Keratinocyte (primary cell): Measurements from ENCODE around the gene CIDEA. TPM values are rescaled to one million over a fixed set of nuclear protein-coding genes. Genes with fewer than 3 reads are reported as not detected.

Source experiments
- DNase-seq: peaks from one replicate; pipeline ENCODE4 v3.0.0-alpha.2; 2011; ENCODE audit warnings: low read depth, missing footprints, low spot score
- FAIRE-seq: peaks from 2 replicates; lab custom pipeline; 2011; peaks lifted over from hg19 to GRCh38; lab: Jason Lieb, UNC
- H2AFZ ChIP-seq: 2 replicates; pipeline ENCODE4 v1.6.0; 2012; ENCODE audit warnings: low read length, control low read depth, inconsistent platforms; ENCODE audit not compliant: control insufficient read depth
- H3K27ac ChIP-seq: 2 replicates; pipeline ENCODE4 v1.5.1; 2011; ENCODE audit warnings: low read length; ENCODE audit not compliant: control insufficient read depth, insufficient read depth
- H3K27me3 ChIP-seq: 3 replicates; pipeline ENCODE4 v1.6.0; 2011; ENCODE audit warnings: low read length; ENCODE audit not compliant: control insufficient read depth, insufficient read depth; ENCODE audit errors: extremely low read depth
- H3K36me3 ChIP-seq, 2 experiments: 2 replicates in 1 of 2; 3 replicates in 1 of 2; pipeline ENCODE4 v1.5.1; 2011; ENCODE audit warnings: low read length in 2 of 2, mild to moderate bottlenecking in 1 of 2; ENCODE audit not compliant: control insufficient read depth in 2 of 2, insufficient read depth in 2 of 2; ENCODE audit errors: extremely low read depth in 1 of 2
- H3K4me1 ChIP-seq: 3 replicates; pipeline ENCODE4 v1.5.1; 2011; ENCODE audit warnings: low read length; ENCODE audit not compliant: control insufficient read depth, insufficient read depth; ENCODE audit errors: extremely low read depth
- H3K4me2 ChIP-seq: 3 replicates; pipeline ENCODE4 v1.6.0; 2011; ENCODE audit warnings: low read depth, low read length; ENCODE audit not compliant: control insufficient read depth, insufficient read depth; ENCODE audit errors: extremely low read depth
- H3K4me3 ChIP-seq, 3 experiments: fragments of 200-600 bp in 1 of 3; sonication (generic) in 1 of 3; 2 replicates in 2 of 3; 3 replicates in 1 of 3; pipeline ENCODE4 v1.5.1; 2011 to 2016; ENCODE audit warnings: low read length in 3 of 3, mild to moderate bottlenecking in 3 of 3, control low read depth in 2 of 3, inconsistent platforms in 1 of 3, low read depth in 1 of 3, mixed read lengths in 1 of 3, mixed run types in 1 of 3, moderate library complexity in 1 of 3; ENCODE audit not compliant: control insufficient read depth in 2 of 3, insufficient read depth in 2 of 3; ENCODE audit errors: extremely low read depth in 1 of 3
- H3K79me2 ChIP-seq: 2 replicates; pipeline ENCODE4 v1.6.0; 2012; ENCODE audit warnings: low read length; ENCODE audit not compliant: control insufficient read depth, insufficient read depth
- H3K9ac ChIP-seq: 3 replicates; pipeline ENCODE4 v1.6.0; 2011; ENCODE audit warnings: low read length; ENCODE audit not compliant: control insufficient read depth, insufficient read depth; ENCODE audit errors: extremely low read depth
- H3K9me1 ChIP-seq: 3 replicates; pipeline ENCODE4 v1.6.0; 2011; ENCODE audit warnings: low read length; ENCODE audit not compliant: control insufficient read depth, insufficient read depth; ENCODE audit errors: extremely low read depth
- H3K9me3 ChIP-seq: 2 replicates; pipeline ENCODE4 v1.5.1; 2012; ENCODE audit warnings: low read depth, low read length; ENCODE audit not compliant: control insufficient read depth
- H4K20me1 ChIP-seq: 3 replicates; pipeline ENCODE4 v1.6.0; 2011; ENCODE audit warnings: low read length; ENCODE audit not compliant: control insufficient read depth, insufficient read depth; ENCODE audit errors: extremely low read depth
- CTCF ChIP-seq, 3 experiments: IDR thresholded peaks in 1 of 3; conservative IDR thresholded peaks in 1 of 3; optimal IDR thresholded peaks in 1 of 3; 2 replicates in 2 of 3; 3 replicates in 1 of 3; pipeline versions ENCODE3 to v1.5.1; 2011; ENCODE audit warnings: low read length in 3 of 3, mild to moderate bottlenecking in 3 of 3, moderate library complexity in 2 of 3, control low read depth in 1 of 3, inconsistent platforms in 1 of 3; ENCODE audit not compliant: insufficient read depth in 2 of 3; ENCODE audit errors: extremely low read depth in 1 of 3
- EZH2 ChIP-seq: IDR thresholded peaks from one replicate; pipeline ENCODE4 v1.6.1; 2012; ENCODE audit warnings: inconsistent platforms, mild to moderate bottlenecking, low read length, moderate library complexity
- dilution Hi-C: fragments of 300-500 bp; cut with MboI; formaldehyde crosslinking; loops from one replicate; pipeline ENCODE4 v1.7.0; 2020; ENCODE audit warnings: low sequenced_read_pairs; ENCODE audit not compliant: extremely low pct_ligation_motif_present
- polyA plus RNA-seq, 5 experiments: library from polyadenylated mRNA; depleted of rRNA in 3 of 5; stranded (reverse) in 3 of 5; stranded (forward) in 1 of 5; unstranded in 1 of 5; fragments of >200 nt; gene quantifications; 1 replicate in 1 of 5; 2 replicates in 3 of 5; 3 replicates in 1 of 5; pipeline versions ENCODE4 v1.2.1 to v1.2.3, GENCODE V29; 2011 to 2012; ENCODE audit warnings: missing spikeins in 2 of 5, low read depth in 1 of 5, low replicate concordance in 1 of 5

CIDEA gene
- polyA plus RNA-seq, 1 donor (not counting 4 experiments of a cell fraction or from before 2014, with no cell fraction given) = 1.2 TPM

- H3K9me1 ChIP-seq = no peaks in the 10 kb centered on the region
- peaks cover under 1% of the 10 kb centered on the region for H4K20me1 ChIP-seq
- peak overlapping the region; percentile 96 for H3K27ac ChIP-seq
- FAIRE-seq = no peak
- peak overlapping the region; percentile 100 for H3K4me2 ChIP-seq
- H2AFZ ChIP-seq = no peak overlapping the region
- H3K27me3 ChIP-seq = no peaks in the 10 kb centered on the region
- H3K9ac ChIP-seq = peak overlapping the region; percentile 33
- H3K4me3 ChIP-seq = peak overlapping the region; percentile 24 to 57 (median 44)
- H3K4me1 ChIP-seq = peaks cover 45% of the 10 kb centered on the region
- no peak for DNase-seq
- peaks cover 19 to 54% of the 10 kb centered on the region in 2 experiments for H3K36me3 ChIP-seq
- no peaks in the 10 kb centered on the region for H3K9me3 ChIP-seq
- H3K79me2 ChIP-seq = peaks cover 68% of the 10 kb centered on the region
- dilution Hi-C loops = no loop called here
- TF ChIP-seq EZH2 (no peak), CTCF (optimal IDR thresholded peaks at IDR 0.05 in 1 of 3, IDR thresholded peaks at IDR 0.05 in 1 of 3, conservative IDR thresholded peaks at IDR 0.05 in 1 of 3; ENCODE audit: extremely low read depth in 1 of 3, insufficient read depth in 2 of 3, low read length in 3 of 3) (no peak)
Measured at GRCh38 chr18:12310762-12311161, 56.6 kb downstream of the CIDEA start.

- dilution Hi-C loops = no loop called here
- H2AFZ ChIP-seq = no peak overlapping the region
- H4K20me1 ChIP-seq = peaks cover 12% of the 10 kb centered on the region
- no peak overlapping the region for H3K4me2 ChIP-seq
- no peak overlapping the region for H3K4me3 ChIP-seq
- no peak for DNase-seq
- H3K9ac ChIP-seq = no peak overlapping the region
- no peaks in the 10 kb centered on the region for H3K27me3 ChIP-seq
- H3K79me2 ChIP-seq = peaks cover 90% of the 10 kb centered on the region
- H3K36me3 ChIP-seq = peaks cover 29 to 73% of the 10 kb centered on the region in 2 experiments
- H3K9me1 ChIP-seq = no peaks in the 10 kb centered on the region
- no peak overlapping the region for H3K27ac ChIP-seq
- no peaks in the 10 kb centered on the region for H3K9me3 ChIP-seq
- H3K4me1 ChIP-seq = peaks cover 48% of the 10 kb centered on the region
- FAIRE-seq = no peak
- no peak for TF ChIP-seq EZH2
- no peak for TF ChIP-seq CTCF (optimal IDR thresholded peaks at IDR 0.05 in 1 of 3, IDR thresholded peaks at IDR 0.05 in 1 of 3, conservative IDR thresholded peaks at IDR 0.05 in 1 of 3; ENCODE audit: extremely low read depth in 1 of 3, insufficient read depth in 2 of 3, low read length in 3 of 3)
Measured at GRCh38 chr18:12312976-12313375, 58.8 kb downstream of the CIDEA start.
